Smooth muscle cell (in vitro differentiated cells): ENCODE data around the gene PNCK. TPM values are rescaled to one million over a fixed set of nuclear protein-coding genes. Genes with fewer than 3 reads are reported as not detected.
A peak's percentile ranks its signal among the peaks of the same experiment; 100 is the strongest.

Source experiments
- DNase-seq: peaks from one replicate; lab custom pipeline; 2025; ENCODE audit not compliant: unreplicated experiment; lab: John Stamatoyannopoulos, UW
- H2AFZ ChIP-seq: fragments of 200-600 bp; sonication (generic); 2 replicates; pipeline ENCODE4 v1.6.0; 2016; ENCODE audit warnings: antibody characterized with exemption, low read depth, mild to moderate bottlenecking
- H3F3A ChIP-seq: fragments of 200-600 bp; sonication (generic); 2 replicates; pipeline ENCODE4 v1.6.0; 2017; ENCODE audit warnings: antibody characterized with exemption, low read depth
- H3K27ac ChIP-seq: fragments of 200-600 bp; sonication (generic); 2 replicates; pipeline ENCODE4 v1.5.1; 2016; ENCODE audit warnings: low read depth, mild to moderate bottlenecking
- H3K27me3 ChIP-seq: fragments of 200-600 bp; sonication (generic); 2 replicates; pipeline ENCODE4 v1.6.1; 2016; ENCODE audit warnings: low read depth, mild to moderate bottlenecking
- H3K36me3 ChIP-seq: fragments of 200-600 bp; sonication (generic); 2 replicates; pipeline ENCODE4 v1.5.1; 2016; ENCODE audit warnings: low read depth
- H3K4me1 ChIP-seq: fragments of 200-600 bp; sonication (generic); 2 replicates; pipeline ENCODE4 v1.5.1; 2016; ENCODE audit warnings: low read depth
- H3K4me2 ChIP-seq: fragments of 200-600 bp; sonication (generic); 2 replicates; pipeline ENCODE4 v1.6.0; 2016; ENCODE audit warnings: mild to moderate bottlenecking
- H3K4me3 ChIP-seq: fragments of 200-600 bp; sonication (generic); 2 replicates; pipeline ENCODE4 v1.5.1; 2016; ENCODE audit warnings: mild to moderate bottlenecking
- H3K79me2 ChIP-seq: fragments of 200-600 bp; sonication (generic); 2 replicates; pipeline ENCODE4 v1.6.0; 2016; ENCODE audit warnings: low read depth, mild to moderate bottlenecking
- H3K9ac ChIP-seq: fragments of 200-600 bp; sonication (generic); 2 replicates; pipeline ENCODE4 v1.6.0; 2016; ENCODE audit warnings: low read depth
- H3K9me3 ChIP-seq: fragments of 200-600 bp; sonication (generic); replicated peaks from 2 replicates; pipeline ENCODE4 v1.5.1; 2016; ENCODE audit warnings: low read depth
- H4K20me1 ChIP-seq: fragments of 200-600 bp; sonication (generic); 2 replicates; pipeline ENCODE4 v1.6.0; 2016; ENCODE audit warnings: low read depth
- CTCF ChIP-seq: fragments of 200-600 bp; sonication (generic); IDR thresholded peaks from 2 replicates; pipeline ENCODE4 v1.5.1; 2017; ENCODE audit warnings: borderline replicate concordance, mild to moderate bottlenecking, antibody characterized with exemption; ENCODE audit not compliant: insufficient read depth, poor library complexity, severe bottlenecking
- WGBS: methylation state at CpG from one replicate; pipeline ENCODE4 v1.1.7; 2016; ENCODE audit warnings: low lambda C conversion rate; 5-methylcytosine and 5-hydroxymethylcytosine counted together
- polyA plus RNA-seq: library from polyadenylated mRNA; unstranded; fragments of >200 nt; fragmentation: Nextera tagmentation; extraction: Ambion mirVana; gene quantifications from 2 replicates; pipeline ENCODE4 v1.2.1, GENCODE V29; 2016
- total RNA-seq: library from RNA; depleted of rRNA; stranded (reverse); fragments of >200 nt; gene quantifications from 2 replicates; pipeline ENCODE4 v1.2.3, GENCODE V29; 2014

Gene PNCK
- total and polyA plus RNA-seq, 2 experiments from 2014 or later = 2.8 to 4.0 TPM

- DNase-seq = no peak
- Histone ChIP-seq H3F3A (no peaks in the 10 kb centered on the region), H4K20me1 (peaks cover 27% of the 10 kb centered on the region), H3K4me2 (peak overlapping the region; percentile 81), H3K9me3 (no peaks in the 10 kb centered on the region), H3K27me3 (no peaks in the 10 kb centered on the region), H3K36me3 (no peaks in the 10 kb centered on the region), H3K79me2 (no peaks in the 10 kb centered on the region), H3K27ac (no peak overlapping the region), H3K4me1 (no peaks in the 10 kb centered on the region), H2AFZ (no peak overlapping the region), H3K4me3 (peak overlapping the region; percentile 54), H3K9ac (no peak overlapping the region)
- WGBS = 71% methylated on average over 22 of the region's 53 CpGs
- TF ChIP-seq CTCF = no peak
Observed at GRCh38 chrX:153688911-153689590, 15.4 kb upstream of the PNCK start.

- no peak for DNase-seq
- no peaks in the 10 kb centered on the region for H3K79me2 ChIP-seq
- no peaks in the 10 kb centered on the region for H3F3A ChIP-seq
- 37% methylated on average over 26 of the region's 57 CpGs for WGBS
- peak overlapping the region; percentile 81 for H3K4me2 ChIP-seq
- no peak overlapping the region for H2AFZ ChIP-seq
- no peaks in the 10 kb centered on the region for H3K9me3 ChIP-seq
- no peak overlapping the region for H3K27ac ChIP-seq
- H3K9ac ChIP-seq = no peak overlapping the region
- H3K27me3 ChIP-seq = no peaks in the 10 kb centered on the region
- no peak for TF ChIP-seq CTCF
- H3K4me1 ChIP-seq = no peaks in the 10 kb centered on the region
- H4K20me1 ChIP-seq = peaks cover 27% of the 10 kb centered on the region
- H3K4me3 ChIP-seq = peak overlapping the region; percentile 54
- no peaks in the 10 kb centered on the region for H3K36me3 ChIP-seq
Observed at GRCh38 chrX:153688506-153688905, 14.9 kb upstream of the PNCK start.

GRCh38 chrX:153688071-153688470 lies 14.5 kb upstream of the PNCK start:
- H3K4me2 ChIP-seq = no peak overlapping the region
- no peak overlapping the region for H3K4me3 ChIP-seq
- WGBS = 40% methylated on average over 4 of the region's 69 CpGs
- no peaks in the 10 kb centered on the region for H3K9me3 ChIP-seq
- H3K79me2 ChIP-seq = no peaks in the 10 kb centered on the region
- DNase-seq = no peak
- H3K36me3 ChIP-seq = no peaks in the 10 kb centered on the region
- H4K20me1 ChIP-seq = peaks cover 27% of the 10 kb centered on the region
- no peak overlapping the region for H3K27ac ChIP-seq
- no peak overlapping the region for H2AFZ ChIP-seq
- no peaks in the 10 kb centered on the region for H3K4me1 ChIP-seq
- no peaks in the 10 kb centered on the region for H3F3A ChIP-seq
- no peaks in the 10 kb centered on the region for H3K27me3 ChIP-seq
- TF ChIP-seq CTCF = no peak
- no peak overlapping the region for H3K9ac ChIP-seq
